ENCODE results near the gene GSTP1. TPM values are rescaled to one million over a fixed set of nuclear protein-coding genes. Genes with fewer than 3 reads are reported as not detected.

The GSTP1 gene
- total and polyA plus RNA-seq, 3 donors from 2014 or later, result 117 to 211 (median 201) TPM

GRCh38 chr11:67606093-67606491 lies 22.5 kb downstream of the GSTP1 start:
- Histone ChIP-seq H3K4me3 (peak overlapping the region; percentile 84 to 96), H3K4me1 (peaks cover 18% of the 10 kb centered on the region), H3K36me3 (ENCODE audit: low read depth, missing control alignments) (no peaks in the 10 kb centered on the region), H3K27me3 (no peaks in the 10 kb centered on the region), H3K9me3 (no peaks in the 10 kb centered on the region), H3K27ac (peak overlapping the region in 1 of 2 donors; percentile 85)
- intact Hi-C loops (cut with DNase I; ENCODE audit: low total_unique reads), result no loop called here
- 24 to 42% methylated on average over 6 to 17 of the region's 17 CpGs for WGBS, 2 donors
- TF ChIP-seq, protein P1, sequence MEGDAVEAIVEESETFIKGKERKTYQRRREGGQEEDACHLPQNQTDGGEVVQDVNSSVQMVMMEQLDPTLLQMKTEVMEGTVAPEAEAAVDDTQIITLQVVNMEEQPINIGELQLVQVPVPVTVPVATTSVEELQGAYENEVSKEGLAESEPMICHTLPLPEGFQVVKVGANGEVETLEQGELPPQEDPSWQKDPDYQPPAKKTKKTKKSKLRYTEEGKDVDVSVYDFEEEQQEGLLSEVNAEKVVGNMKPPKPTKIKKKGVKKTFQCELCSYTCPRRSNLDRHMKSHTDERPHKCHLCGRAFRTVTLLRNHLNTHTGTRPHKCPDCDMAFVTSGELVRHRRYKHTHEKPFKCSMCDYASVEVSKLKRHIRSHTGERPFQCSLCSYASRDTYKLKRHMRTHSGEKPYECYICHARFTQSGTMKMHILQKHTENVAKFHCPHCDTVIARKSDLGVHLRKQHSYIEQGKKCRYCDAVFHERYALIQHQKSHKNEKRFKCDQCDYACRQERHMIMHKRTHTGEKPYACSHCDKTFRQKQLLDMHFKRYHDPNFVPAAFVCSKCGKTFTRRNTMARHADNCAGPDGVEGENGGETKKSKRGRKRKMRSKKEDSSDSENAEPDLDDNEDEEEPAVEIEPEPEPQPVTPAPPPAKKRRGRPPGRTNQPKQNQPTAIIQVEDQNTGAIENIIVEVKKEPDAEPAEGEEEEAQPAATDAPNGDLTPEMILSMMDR (IDR thresholded peaks at IDR 0.05), result no peak
- TF ChIP-seq POLR2A (IDR thresholded peaks at IDR 0.05), result no peak
- no peak for DNase-seq

DNA sequence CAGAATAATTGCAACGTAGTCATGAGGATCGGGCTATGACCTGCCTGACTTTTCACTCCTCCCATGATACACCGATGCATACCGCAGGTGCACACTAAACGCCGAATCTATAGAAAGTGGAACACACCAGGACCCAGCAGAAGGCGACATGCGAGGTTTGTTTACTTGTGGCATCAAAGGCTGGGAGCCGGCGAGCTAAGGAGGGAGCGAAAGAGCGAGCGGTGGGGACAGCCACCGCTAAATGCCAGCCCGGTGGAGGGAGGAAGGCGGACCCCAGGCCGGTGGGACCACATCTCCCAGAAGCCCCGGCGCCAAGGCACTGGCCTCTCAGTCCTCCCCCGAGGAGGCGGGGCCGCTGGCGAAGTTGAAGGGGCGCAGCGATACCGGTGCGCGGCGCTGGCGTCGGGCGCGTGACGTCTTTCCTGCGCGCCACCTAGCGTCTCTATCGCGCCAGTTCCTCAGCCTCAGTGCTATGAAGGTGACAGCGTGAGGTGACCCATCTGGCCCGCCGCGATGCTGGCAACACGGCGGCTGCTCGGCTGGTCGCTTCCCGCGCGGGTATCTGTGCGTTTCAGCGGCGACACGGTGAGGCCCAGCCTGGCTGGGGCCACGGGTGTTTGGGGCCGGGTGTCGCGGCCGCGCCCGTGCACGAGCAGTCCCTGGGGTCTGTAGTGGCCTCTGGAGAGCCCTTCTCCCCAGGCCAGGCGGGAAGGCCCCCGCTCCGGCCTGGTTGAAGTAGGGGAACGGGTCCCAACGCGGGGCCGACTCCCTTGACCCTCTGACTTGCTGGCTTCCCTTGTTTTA lies 23.1 kb downstream of the GSTP1 start, which contains the start of gene NDUFV1:
Gene NDUFV1, plus strand, starts transcription at position 445 of the 804 bp plus-strand sequence. Its CDS starts 69 bp downstream, at position 514.
- Histone ChIP-seq H3K27ac (peak within 1 kb of the TSS; percentile 69 to 85), H3K4me3 (peak within 1 kb of the TSS; percentile 84 to 96), H3K36me3 (ENCODE audit: low read depth, missing control alignments) (no peaks in the 10 kb centered on the region), H3K9me3 (no peaks in the 10 kb centered on the region), H3K27me3 (no peaks in the 10 kb centered on the region), H3K4me1 (peaks cover 18% of the 10 kb centered on the region)
- DNase-seq, result peak; percentile 98
- 0 to 1% methylated on average over 32 to 50 of the region's 69 CpGs for WGBS, 2 donors
- intact Hi-C loops (cut with DNase I; ENCODE audit: low total_unique reads), result no loop called here
- TF ChIP-seq, protein P1 (IDR thresholded peaks at IDR 0.05), result peak; percentile 49 to 74 (median 70)
- TF ChIP-seq POLR2A (IDR thresholded peaks at IDR 0.05), result no peak

GRCh38 chr11:67607507-67607906 lies 23.9 kb downstream of the GSTP1 start:
- Histone ChIP-seq H3K27me3 (no peaks in the 10 kb centered on the region), H3K27ac (no peak overlapping the region), H3K9me3 (no peaks in the 10 kb centered on the region), H3K4me3 (peak overlapping the region; percentile 84 to 96), H3K4me1 (peaks cover 18% of the 10 kb centered on the region), H3K36me3 (ENCODE audit: low read depth, missing control alignments) (no peaks in the 10 kb centered on the region)
- intact Hi-C loops (cut with DNase I; ENCODE audit: low total_unique reads), result no loop called here
- TF ChIP-seq, protein P1 (IDR thresholded peaks at IDR 0.05), result no peak
- TF ChIP-seq POLR2A (IDR thresholded peaks at IDR 0.05), result no peak
- WGBS, 2 donors, result 26 to 32% methylated on average over 9 of the region's 9 CpGs
- DNase-seq, result no peak

- Histone ChIP-seq H3K27me3 (no peaks in the 10 kb centered on the region), H3K4me1 (peaks cover 18% of the 10 kb centered on the region), H3K27ac (no peak overlapping the region), H3K36me3 (ENCODE audit: low read depth, missing control alignments) (no peaks in the 10 kb centered on the region), H3K9me3 (no peaks in the 10 kb centered on the region), H3K4me3 (no peak overlapping the region)
- TF ChIP-seq, protein P1 (IDR thresholded peaks at IDR 0.05), result no peak
- TF ChIP-seq POLR2A (IDR thresholded peaks at IDR 0.05), result no peak
- WGBS, 2 donors, result 94 to 98% methylated on average over 7 to 8 of the region's 8 CpGs
- intact Hi-C loops (cut with DNase I; ENCODE audit: low total_unique reads), result no loop called here
- DNase-seq, result no peak
Observed at GRCh38 chr11:67608486-67608885, 24.9 kb downstream of the GSTP1 start.

Measured in testis (tissue), 3 donors.